ENCODE results near the gene OR6S1. TPM values are rescaled to one million over a fixed set of nuclear protein-coding genes. Genes with fewer than 3 reads are reported as not detected.

OR6S1 gene
- total and polyA plus RNA-seq, 2 of the 8 experiments (the other 6 are each of a cell fraction or from before 2014, with no cell fraction given) = not detected

GRCh38 chr14:20671597-20672283 is 30.2 kb upstream of the OR6S1 start:
- no peak overlapping the region for H3K14ac ChIP-seq (ENCODE audit: insufficient read length)
- H2AK5ac ChIP-seq (ENCODE audit: low read depth, low read length) = no peak overlapping the region
- WGBS, 2 experiments (ENCODE audit: extremely low coverage in 1 of 2, insufficient coverage in 1 of 2, insufficient read length in 1 of 2, insufficient replicate concordance in 2 of 2, low coverage in 1 of 2, low lambda C conversion rate in 2 of 2, missing lambda C conversion rate in 1 of 2) = 92% methylated on average over 4 of the region's 4 CpGs; no CpG with 5 or more reads in 1 of the 2 experiments
- no peak overlapping the region for H2BK5ac ChIP-seq (ENCODE audit: low read depth, low read length)
- H2BK20ac ChIP-seq (ENCODE audit: low read length) = no peak overlapping the region
- H4K5ac ChIP-seq (ENCODE audit: insufficient read length, low read depth, low read length) = no peak overlapping the region
- no peak overlapping the region for H3K56ac ChIP-seq (replicated peaks; ENCODE audit: insufficient read length, low read depth, low read length)
- FAIRE-seq (no peak), DNase-seq (ENCODE audit: low read depth in 1 of 2, low spot score in 2 of 2) (no peak)
- no peak overlapping the region for H2BK15ac ChIP-seq (ENCODE audit: low read length)
- H3K9ac ChIP-seq (replicated peaks in 1 of 4; ENCODE audit: extremely low read depth in 1 of 4, low read depth in 3 of 4, low read length in 3 of 4) = no peak overlapping the region
- 0 out of 2 replicates have a peak overlapping the region, but pooled peaks have one; percentile 27 for H2AFZ ChIP-seq (ENCODE audit: low read length)
- H3K18ac ChIP-seq (ENCODE audit: extremely low read depth, low read length) = no peak overlapping the region
- H3K9me3 ChIP-seq (ENCODE audit: insufficient read depth in 2 of 2, low read depth in 1 of 2, low read length in 1 of 2) = no peaks in the 10 kb centered on the region
- no peaks in the 10 kb centered on the region for H4K20me1 ChIP-seq (replicated peaks in 1 of 2; ENCODE audit: control insufficient read depth in 1 of 2, insufficient read depth in 2 of 2, low read length in 2 of 2)
- no peak overlapping the region for H3K23ac ChIP-seq (ENCODE audit: insufficient read length)
- no peak overlapping the region for H2BK12ac ChIP-seq (ENCODE audit: low read depth, low read length)
- H3K4me3 ChIP-seq (ENCODE audit: extremely low read depth in 1 of 4, insufficient read depth in 2 of 4, low read depth in 3 of 4, low read length in 4 of 4) = no peak overlapping the region
- H4K8ac ChIP-seq (ENCODE audit: extremely low read depth, insufficient read depth, low read length) = no peak overlapping the region
- no peak overlapping the region for H4K91ac ChIP-seq (replicated peaks; ENCODE audit: insufficient read length, low read length)
- H3K27me3 ChIP-seq (replicated peaks in 1 of 4; ENCODE audit: control insufficient read depth in 3 of 4, extremely low read depth in 1 of 4, insufficient read depth in 3 of 4, low read length in 3 of 4) = no peaks in the 10 kb centered on the region
- H3K27ac ChIP-seq (ENCODE audit: low read depth, low read length) = no peak overlapping the region
- no peaks in the 10 kb centered on the region for H3K36me3 ChIP-seq (ENCODE audit: control insufficient read depth in 2 of 4, insufficient read depth in 4 of 4, low read length in 3 of 4)
- H3K79me1 ChIP-seq (ENCODE audit: low read depth, low read length) = no peaks in the 10 kb centered on the region
- no peaks in the 10 kb centered on the region for H3K23me2 ChIP-seq (ENCODE audit: low read depth, low read length)
- no peak overlapping the region for H3K4me2 ChIP-seq (ENCODE audit: insufficient read depth in 1 of 2, low read depth in 2 of 2, low read length in 2 of 2)
- POLR2A ChIA-PET (ENCODE audit: partially characterized antibody) = no interaction called here
- H3K4me1 ChIP-seq (replicated peaks in 1 of 4; ENCODE audit: control insufficient read depth in 3 of 4, insufficient read depth in 4 of 4, low read length in 3 of 4) = peaks cover 0 to 3% (median 0%) of the 10 kb centered on the region in 4 experiments; a peak in 2 of 7 replicates
- no peak overlapping the region for H2BK120ac ChIP-seq (replicated peaks; ENCODE audit: low read depth, low read length)
- H3K4ac ChIP-seq (replicated peaks; ENCODE audit: insufficient read length, low read depth, low read length) = no peak overlapping the region
- CTCF ChIA-PET (ENCODE audit: partially characterized antibody) = interaction anchor here (0.9 to 1.5 kb wide), 4 partner anchors 8 to 14 kb away, joined by 3 to 6 read pairs (median 3); no protein-coding TSS in a partner anchor
- no peaks in the 10 kb centered on the region for H3K79me2 ChIP-seq (ENCODE audit: control insufficient read depth in 1 of 2, insufficient read depth in 2 of 2, low read length in 2 of 2)
- TF ChIP-seq FOSL1 (IDR thresholded peaks at IDR 0.05; ENCODE audit: insufficient read depth, low read depth, low read length) (no peak), NANOG (IDR thresholded peaks at IDR 0.05; ENCODE audit: insufficient read depth, low read depth, low read length, poor library complexity, severe bottlenecking) (no peak), SP4 (IDR thresholded peaks at IDR 0.05; ENCODE audit: low read length) (no peak), EGR1 (IDR thresholded peaks at IDR 0.05; ENCODE audit: borderline replicate concordance, low read depth, low read length) (no peak), KDM1A (IDR thresholded peaks at IDR 0.05; ENCODE audit: borderline replicate concordance, low read length) (no peak), BCL11A (IDR thresholded peaks at IDR 0.05; ENCODE audit: low read depth in 2 of 2, low read length in 2 of 2) (no peak), CBX8 (IDR thresholded peaks at IDR 0.05; ENCODE audit: borderline replicate concordance, low read depth, low read length) (no peak), RNF2 (IDR thresholded peaks at IDR 0.05; ENCODE audit: borderline replicate concordance, low read depth, low read length, missing control alignments, poor library complexity, severe bottlenecking) (no peak), PHF8 (conservative IDR thresholded peaks at IDR 0.05; ENCODE audit: low read depth, low read length) (no peak), MAX (IDR thresholded peaks at IDR 0.05) (no peak), TEAD4 (IDR thresholded peaks at IDR 0.05; ENCODE audit: low read depth, low read length) (no peak), JUN (IDR thresholded peaks at IDR 0.05; ENCODE audit: low read depth, low read length) (no peak)
